HG03025 (cell line): ENCODE data around the gene GMPR.
A peak's percentile ranks its signal among the peaks of the same experiment; 100 is the strongest.

Experiments
- ATAC-seq: cut with Tn5 transposase; IDR thresholded peaks from one replicate; pipeline ENCODE4 v1.9.1; 2021; ENCODE audit warnings: mild to moderate bottlenecking, moderate library complexity; ENCODE audit not compliant: unreplicated experiment, low FRiP score

The GMPR gene

GRCh38 chr6:16238057-16238962 lies at the start of gene GMPR:
TSS of gene GMPR (plus strand) at chr6:16238587. CDS start at chr6:16238694, 107 bp downstream.
- peak; percentile 75 for ATAC-seq

DNA sequence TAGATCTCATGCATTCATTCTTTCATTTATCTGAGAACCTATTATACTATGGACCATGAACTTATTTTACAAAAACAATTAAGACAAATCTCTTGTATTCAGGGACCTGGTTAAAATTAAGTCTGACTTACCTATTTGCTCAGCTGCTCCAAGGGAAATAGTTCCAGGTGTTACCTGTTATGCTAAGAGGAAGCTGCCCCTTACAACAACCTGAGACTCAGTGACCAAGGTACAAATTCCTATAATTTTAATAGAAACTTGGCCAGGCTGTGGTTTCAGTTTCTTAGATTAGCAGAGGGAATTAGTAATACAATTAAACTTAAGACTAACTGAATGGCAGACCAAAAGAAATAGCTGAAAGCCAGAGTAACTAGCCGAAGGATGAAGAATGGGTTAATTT lies 48.2 kb upstream of the GMPR start:
- ATAC-seq = no peak

GRCh38 chr6:16196260-16196983 lies 42.0 kb upstream of the GMPR start:
- ATAC-seq = no peak

DNA sequence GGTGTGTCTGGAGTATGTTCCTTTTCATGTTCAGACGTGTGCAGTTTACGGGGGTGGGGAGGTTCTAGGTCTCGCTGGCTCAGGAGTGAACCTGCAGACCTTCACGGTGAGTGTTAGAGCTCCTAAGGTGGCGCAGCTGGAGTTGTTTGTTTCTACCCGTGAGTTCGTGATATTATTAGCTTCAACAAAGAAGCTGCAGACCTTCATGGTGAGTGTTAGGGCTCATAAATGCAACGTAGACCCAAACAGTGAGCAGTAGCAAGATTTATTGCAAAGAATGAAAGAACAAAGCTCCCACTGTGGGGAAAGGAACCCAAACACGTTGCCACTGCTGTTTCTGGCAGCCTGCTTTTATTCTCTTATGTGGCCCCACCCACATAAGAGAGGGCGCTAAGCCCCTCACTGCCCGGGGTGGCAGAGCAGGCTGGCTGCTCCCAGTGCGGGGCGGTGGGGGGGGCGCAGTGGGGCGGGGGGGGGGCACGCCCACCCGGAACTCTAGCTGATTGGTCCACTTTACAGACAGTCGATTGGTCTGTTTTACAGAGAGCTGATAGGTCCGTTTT lies 41.3 kb upstream of the GMPR start:
- ATAC-seq = no peak

GRCh38 chr6:16198061-16198705 lies 40.2 kb upstream of the GMPR start:
- ATAC-seq = no peak

DNA sequence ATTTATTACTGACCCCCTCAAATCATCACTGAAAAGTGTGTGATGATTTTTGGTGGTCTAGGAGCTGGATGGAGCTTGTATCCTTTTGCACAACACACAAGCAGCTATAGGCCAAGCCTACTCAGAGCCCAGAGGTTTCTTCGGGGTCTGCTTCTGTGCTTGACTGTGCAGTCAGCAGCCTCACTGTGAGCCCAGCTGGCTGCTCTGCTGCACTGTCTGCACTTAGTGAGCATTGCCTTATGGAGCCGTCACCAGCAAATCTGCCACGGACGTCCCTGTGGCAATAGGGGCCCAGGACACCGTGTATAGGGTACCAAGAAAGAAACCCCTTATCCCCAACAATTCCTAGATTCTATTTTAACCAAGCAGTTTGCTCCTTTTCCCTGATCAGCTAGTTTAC lies 38.6 kb upstream of the GMPR start:
- no peak for ATAC-seq

DNA sequence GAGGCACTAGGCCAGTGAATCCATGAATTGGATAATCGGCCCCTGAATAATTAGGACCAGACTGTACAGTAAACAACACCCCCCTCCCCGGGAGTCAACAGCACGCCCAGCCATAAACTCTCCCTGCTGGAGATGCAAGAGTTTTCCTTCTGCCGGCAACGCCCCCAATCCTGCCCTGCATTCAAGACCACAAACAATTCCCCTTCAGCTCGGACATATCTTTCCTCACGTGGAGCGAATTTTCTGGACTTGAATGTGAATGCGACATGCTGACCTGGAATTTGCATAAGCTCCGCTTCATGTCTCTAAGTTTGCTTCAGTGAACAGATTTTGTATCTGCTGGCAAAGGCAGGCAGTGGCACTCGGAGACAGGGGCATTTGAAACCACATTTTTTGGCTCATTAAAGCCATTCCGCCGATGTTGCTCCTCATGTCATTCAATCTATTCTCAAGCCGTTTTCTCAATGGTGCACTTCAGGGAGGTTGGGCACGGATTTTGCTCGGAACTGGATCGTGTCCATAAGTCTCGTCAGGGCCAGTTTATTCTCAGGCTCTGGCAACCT lies 38.0 kb upstream of the GMPR start:
- ATAC-seq = no peak

DNA sequence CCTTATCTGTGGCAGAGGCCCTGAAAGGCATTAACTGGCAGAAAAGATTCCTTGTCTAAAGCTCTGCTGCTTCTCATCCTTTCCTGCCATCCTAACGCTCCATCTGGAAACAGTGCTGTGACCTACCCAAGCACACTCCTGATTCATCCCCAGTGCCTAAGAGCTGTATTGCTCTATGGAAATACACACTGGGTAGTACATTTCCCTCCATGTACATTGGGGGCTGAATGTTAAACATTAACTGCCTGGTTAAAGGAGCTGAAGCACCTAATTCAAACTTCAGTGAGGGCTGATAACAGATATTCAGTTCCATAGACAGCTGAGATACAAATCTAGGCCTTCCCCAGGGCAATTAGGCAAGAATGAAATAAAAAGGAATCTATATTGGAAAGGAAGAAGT lies 36.7 kb upstream of the GMPR start:
- ATAC-seq = no peak

GRCh38 chr6:16204653-16205376 lies 33.6 kb upstream of the GMPR start:
- ATAC-seq = no peak

DNA sequence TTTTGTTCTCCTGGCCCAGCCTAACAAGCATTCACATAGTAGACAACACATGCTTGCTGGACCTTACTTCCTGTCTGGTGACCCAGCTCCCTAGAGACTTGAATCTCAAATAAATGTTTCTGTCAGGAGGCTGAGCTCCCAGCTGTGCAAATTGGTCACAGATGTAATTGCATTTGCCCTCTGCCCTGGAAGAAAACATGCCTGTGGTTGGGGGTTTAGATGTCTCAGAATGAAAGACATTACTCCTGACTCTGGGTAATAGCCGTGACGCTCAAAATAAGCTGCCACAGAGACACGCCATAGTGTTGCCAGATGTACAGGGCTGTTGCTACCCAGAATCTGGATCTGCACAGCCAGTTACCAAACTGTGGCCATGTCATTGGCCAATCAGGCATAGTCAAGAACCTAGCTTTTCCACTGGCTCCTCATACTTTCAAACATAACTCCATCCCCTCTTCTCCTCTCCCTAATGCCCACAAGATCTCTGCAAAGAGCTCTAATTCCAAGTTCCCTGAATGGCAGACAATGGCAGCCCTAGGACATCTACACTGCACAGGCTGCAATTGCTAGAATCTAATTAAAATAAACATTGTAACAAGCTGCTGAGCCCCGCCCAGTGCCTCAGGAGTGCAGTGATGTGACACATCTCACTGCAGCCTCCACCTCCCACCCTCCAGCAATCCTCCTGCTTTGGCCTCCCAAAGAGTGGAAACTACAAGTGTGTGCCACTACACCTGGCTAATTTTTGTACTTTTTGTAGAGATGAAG lies 32.8 kb upstream of the GMPR start:
- peak; percentile 73 for ATAC-seq

GRCh38 chr6:16206595-16207037 lies 31.8 kb upstream of the GMPR start:
- ATAC-seq = no peak

DNA sequence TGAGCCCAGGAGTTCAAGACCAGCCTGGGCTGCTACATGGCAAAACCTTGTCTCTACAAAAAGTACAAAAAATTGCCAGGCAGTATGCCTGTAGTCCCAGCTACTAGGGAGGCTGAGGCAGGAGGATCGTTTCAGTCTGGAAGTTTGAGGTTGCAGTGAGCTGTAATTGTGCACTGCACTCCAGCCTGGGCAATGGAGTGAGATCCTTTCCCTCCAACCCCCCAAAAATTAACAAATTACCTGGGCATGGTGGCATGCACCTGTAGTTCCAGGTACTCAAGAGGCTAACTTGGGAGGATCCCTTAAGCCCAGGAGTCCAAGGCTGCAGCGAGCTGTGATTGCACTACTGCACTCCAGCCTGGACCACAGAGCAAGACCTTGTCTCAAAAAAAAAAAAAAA lies 29.4 kb upstream of the GMPR start:
- ATAC-seq = no peak

- no peak for ATAC-seq
These were observed 28.8 kb upstream of the GMPR start for GRCh38 chr6:16209539-16209938.

- no peak for ATAC-seq
These were observed 26.1 kb upstream of the GMPR start for GRCh38 chr6:16212276-16212675.

GRCh38 chr6:16216501-16217155 lies 21.8 kb upstream of the GMPR start:
- no peak for ATAC-seq

- no peak for ATAC-seq
These were observed 21.1 kb upstream of the GMPR start for GRCh38 chr6:16217156-16217721.

DNA sequence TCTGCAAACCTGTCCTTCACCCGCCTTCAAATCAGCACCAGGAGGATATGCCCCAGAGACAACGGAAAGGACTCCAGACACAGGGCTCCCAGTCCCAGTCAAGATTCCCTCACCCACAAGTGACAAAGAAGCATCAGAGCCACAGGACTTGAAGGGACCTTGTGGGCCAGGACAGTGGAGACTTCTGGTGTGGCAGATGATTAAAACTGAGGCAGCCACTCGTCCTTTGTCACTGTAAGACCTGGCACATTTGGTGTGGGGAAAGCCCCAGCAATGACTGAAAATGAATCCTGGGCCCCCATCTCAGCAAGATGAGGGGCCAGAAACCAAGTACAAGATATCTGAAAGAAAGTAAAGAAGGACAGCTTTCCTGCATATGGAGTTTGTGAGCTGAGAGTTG lies 15.6 kb upstream of the GMPR start:
- ATAC-seq = no peak

DNA sequence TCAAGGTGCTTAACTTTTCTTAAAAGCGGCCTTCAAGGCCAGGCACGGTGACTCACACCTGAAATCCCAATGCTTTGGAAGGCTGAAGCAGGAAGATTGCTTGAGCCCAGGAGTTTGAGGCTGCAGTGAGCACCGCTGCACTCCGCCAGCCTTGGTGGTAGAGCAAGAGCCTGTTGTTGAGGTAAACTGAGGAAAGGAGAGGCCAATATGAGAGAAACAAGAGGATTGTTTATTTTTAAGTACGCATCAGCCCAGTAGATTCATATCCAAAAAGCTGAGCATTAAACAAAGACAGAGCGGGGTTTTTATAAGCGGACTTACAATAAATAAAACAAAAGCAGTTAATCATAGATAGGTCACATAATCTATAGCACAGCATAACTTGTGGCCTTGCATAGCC lies 15.0 kb upstream of the GMPR start:
- ATAC-seq = no peak
